ENCODE measurements around the gene LRP4.
A peak's percentile ranks its signal among the peaks of the same experiment; 100 is the strongest.

DNA sequence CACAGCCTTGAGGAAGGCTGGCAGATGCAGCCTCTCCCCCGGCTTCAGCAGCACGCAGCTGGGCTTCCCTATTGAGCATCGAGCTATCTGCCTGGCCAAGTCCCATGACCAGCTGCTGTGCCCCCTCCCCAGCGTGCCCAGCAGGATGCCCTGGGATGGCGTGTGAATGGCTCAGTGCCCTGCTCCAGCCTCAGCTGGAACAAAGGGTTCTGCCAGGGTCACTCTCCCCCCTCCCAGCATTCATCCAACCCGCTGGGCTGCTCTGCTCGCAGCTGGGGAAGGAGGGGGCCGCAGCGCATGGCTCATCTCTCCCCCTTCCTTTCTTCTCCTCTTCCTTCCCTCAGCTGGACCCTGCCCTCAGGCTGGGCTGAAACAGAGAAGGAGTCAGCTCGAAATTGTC, 14.5 kb downstream of the LRP4 start:
- TF ChIP-seq YY1 (IDR thresholded peaks at IDR 0.05; ENCODE audit: low read depth, low read length) = no peak
- no peak for TF ChIP-seq PHF8 (conservative IDR thresholded peaks at IDR 0.05; ENCODE audit: low read depth, low read length)
- TF ChIP-seq, protein P1, sequence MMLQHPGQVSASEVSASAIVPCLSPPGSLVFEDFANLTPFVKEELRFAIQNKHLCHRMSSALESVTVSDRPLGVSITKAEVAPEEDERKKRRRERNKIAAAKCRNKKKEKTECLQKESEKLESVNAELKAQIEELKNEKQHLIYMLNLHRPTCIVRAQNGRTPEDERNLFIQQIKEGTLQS (IDR thresholded peaks at IDR 0.05; ENCODE audit: insufficient read depth, low read depth, low read length) = no peak
- TF ChIP-seq, protein P2, sequence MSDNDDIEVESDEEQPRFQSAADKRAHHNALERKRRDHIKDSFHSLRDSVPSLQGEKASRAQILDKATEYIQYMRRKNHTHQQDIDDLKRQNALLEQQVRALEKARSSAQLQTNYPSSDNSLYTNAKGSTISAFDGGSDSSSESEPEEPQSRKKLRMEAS (IDR thresholded peaks at IDR 0.05) = peak; percentile 40; the same call in 1 of the 2 replicates
- no peak for TF ChIP-seq EGR1 (IDR thresholded peaks at IDR 0.05; ENCODE audit: borderline replicate concordance, low read depth, low read length)
- no peak for TF ChIP-seq FOSL1 (IDR thresholded peaks at IDR 0.05; ENCODE audit: insufficient read depth, low read depth, low read length)
- TF ChIP-seq POLR2AphosphoS5 (IDR thresholded peaks at IDR 0.05; ENCODE audit: low read depth, low read length) = no peak
- TF ChIP-seq TAF1 (IDR thresholded peaks at IDR 0.05; ENCODE audit: low read depth, low read length) = no peak
- no peak for TF ChIP-seq SIX5 (IDR thresholded peaks at IDR 0.05; ENCODE audit: low read depth, low read length)
- TF ChIP-seq, protein P3, sequence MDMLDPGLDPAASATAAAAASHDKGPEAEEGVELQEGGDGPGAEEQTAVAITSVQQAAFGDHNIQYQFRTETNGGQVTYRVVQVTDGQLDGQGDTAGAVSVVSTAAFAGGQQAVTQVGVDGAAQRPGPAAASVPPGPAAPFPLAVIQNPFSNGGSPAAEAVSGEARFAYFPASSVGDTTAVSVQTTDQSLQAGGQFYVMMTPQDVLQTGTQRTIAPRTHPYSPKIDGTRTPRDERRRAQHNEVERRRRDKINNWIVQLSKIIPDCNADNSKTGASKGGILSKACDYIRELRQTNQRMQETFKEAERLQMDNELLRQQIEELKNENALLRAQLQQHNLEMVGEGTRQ (IDR thresholded peaks at IDR 0.05; ENCODE audit: low read length) = no peak
